ENCODE measurements around the gene MAN1C1. TPM values are rescaled to one million over a fixed set of nuclear protein-coding genes. Genes with fewer than 3 reads are reported as not detected.

Gene MAN1C1
- total RNA-seq, 4 donors from 2014 or later: 14.6 to 25.1 (median 17.5) TPM

GRCh38 chr1:25607123-25607522, 9.5 kb upstream of the MAN1C1 start:
- Histone ChIP-seq H3K9me3 (no peaks in the 10 kb centered on the region), H3K27me3 (no peaks in the 10 kb centered on the region), H3K4me1 (peaks cover 0 to 3% (median 0%) of the 10 kb centered on the region in 4 donors), H3K4me3 (no peak overlapping the region), H3K27ac (no peak overlapping the region), H3K36me3 (no peaks in the 10 kb centered on the region)
- WGBS, 2 donors: 91 to 93% methylated on average over 5 of the region's 5 CpGs
- TF ChIP-seq CTCF (IDR thresholded peaks at IDR 0.05): no peak
- no peak for TF ChIP-seq POLR2A (IDR thresholded peaks at IDR 0.05)
- no peak for TF ChIP-seq EP300 (IDR thresholded peaks at IDR 0.05)
- DNase-seq (ENCODE audit: low spot score in 2 of 2): no peak

- TF ChIP-seq POLR2A (IDR thresholded peaks at IDR 0.05): no peak
- peak; percentile 51 to 89 (median 73) for TF ChIP-seq CTCF (IDR thresholded peaks at IDR 0.05)
- peak in 1 of 2 donors; percentile 35 for TF ChIP-seq EP300 (IDR thresholded peaks at IDR 0.05)
- H3K4me3 ChIP-seq: peak overlapping the region in 1 of 4 donors; percentile 23
- peak; percentile 90 to 95 for DNase-seq (ENCODE audit: low spot score in 2 of 2)
- no peaks in the 10 kb centered on the region for H3K9me3 ChIP-seq
- WGBS, 2 donors: 17 to 22% methylated on average over 15 of the region's 15 CpGs
- H3K27me3 ChIP-seq: no peaks in the 10 kb centered on the region
- no peak overlapping the region for H3K27ac ChIP-seq
- H3K4me1 ChIP-seq: peaks cover 0 to 3% (median 0%) of the 10 kb centered on the region in 4 donors
- no peaks in the 10 kb centered on the region for H3K36me3 ChIP-seq
Measured at GRCh38 chr1:25608488-25609178, 8.0 kb upstream of the MAN1C1 start.

- H3K4me1 ChIP-seq: peaks cover 0 to 4% (median 0%) of the 10 kb centered on the region in 4 donors
- no peaks in the 10 kb centered on the region for H3K9me3 ChIP-seq
- DNase-seq (ENCODE audit: low spot score in 2 of 2): no peak
- no peak overlapping the region for H3K4me3 ChIP-seq
- 47 to 49% methylated on average over 6 of the region's 6 CpGs for WGBS, 2 donors
- no peaks in the 10 kb centered on the region for H3K36me3 ChIP-seq
- no peak overlapping the region for H3K27ac ChIP-seq
- TF ChIP-seq POLR2A (IDR thresholded peaks at IDR 0.05) (no peak), EP300 (IDR thresholded peaks at IDR 0.05) (no peak), CTCF (IDR thresholded peaks at IDR 0.05) (no peak)
- no peaks in the 10 kb centered on the region for H3K27me3 ChIP-seq
Measured at GRCh38 chr1:25609921-25610320, 6.7 kb upstream of the MAN1C1 start.

GRCh38 chr1:25610822-25611630, 5.6 kb upstream of the MAN1C1 start:
- no peak for DNase-seq (ENCODE audit: low spot score in 2 of 2)
- WGBS, 2 donors: 45 to 57% methylated on average over 8 of the region's 8 CpGs
- Histone ChIP-seq H3K4me3 (no peak overlapping the region), H3K27me3 (no peaks in the 10 kb centered on the region), H3K9me3 (no peaks in the 10 kb centered on the region), H3K4me1 (peaks cover 0 to 15% (median 3%) of the 10 kb centered on the region in 4 donors), H3K36me3 (no peaks in the 10 kb centered on the region), H3K27ac (no peak overlapping the region)
- no peak for TF ChIP-seq EP300 (IDR thresholded peaks at IDR 0.05)

- H3K9me3 ChIP-seq: no peaks in the 10 kb centered on the region
- DNase-seq (ENCODE audit: low spot score in 2 of 2): no peak
- no peak overlapping the region for H3K4me3 ChIP-seq
- H3K27ac ChIP-seq: no peak overlapping the region
- 90 to 94% methylated on average over 1 of the region's 1 CpG for WGBS, 2 donors
- no peaks in the 10 kb centered on the region for H3K36me3 ChIP-seq
- TF ChIP-seq CTCF (IDR thresholded peaks at IDR 0.05) (no peak), POLR2A (IDR thresholded peaks at IDR 0.05) (no peak), EP300 (IDR thresholded peaks at IDR 0.05) (no peak)
- peaks cover 0 to 17% (median 3%) of the 10 kb centered on the region in 4 donors for H3K4me1 ChIP-seq
- no peaks in the 10 kb centered on the region for H3K27me3 ChIP-seq
Measured at GRCh38 chr1:25611843-25612242, 4.7 kb upstream of the MAN1C1 start.
